Hepatocyte (in vitro differentiated cells): Measurements from ENCODE around the gene AGBL4. TPM values are rescaled to one million over a fixed set of nuclear protein-coding genes. Genes with fewer than 3 reads are reported as not detected.

Experiments used
- DNase-seq: peaks from one replicate; pipeline ENCODE4 v3.0.0-alpha.2; 2016; ENCODE audit warnings: low spot score
- H2AFZ ChIP-seq: fragments of 200-600 bp; sonication (generic); 2 replicates; pipeline ENCODE4 v1.6.0; 2016; ENCODE audit warnings: antibody characterized with exemption, mild to moderate bottlenecking
- H3K27ac ChIP-seq: fragments of 200-600 bp; sonication (generic); 2 replicates; pipeline ENCODE4 v1.5.1; 2016; ENCODE audit warnings: mild to moderate bottlenecking
- H3K27me3 ChIP-seq: fragments of 200-600 bp; sonication (generic); 2 replicates; pipeline ENCODE4 v1.6.1; 2016
- H3K36me3 ChIP-seq: fragments of 200-600 bp; sonication (generic); replicated peaks from 2 replicates; pipeline ENCODE4 v1.5.1; 2016; ENCODE audit warnings: low read depth; ENCODE audit not compliant: insufficient read depth
- H3K4me1 ChIP-seq: fragments of 200-600 bp; sonication (generic); 2 replicates; pipeline ENCODE4 v1.5.1; 2016; ENCODE audit warnings: mild to moderate bottlenecking, moderate library complexity; ENCODE audit not compliant: insufficient read depth
- H3K4me2 ChIP-seq: fragments of 200-600 bp; sonication (generic); 2 replicates; pipeline ENCODE4 v1.6.0; 2016
- H3K4me3 ChIP-seq: fragments of 200-600 bp; sonication (generic); 2 replicates; pipeline ENCODE4 v1.5.1; 2016; ENCODE audit warnings: mild to moderate bottlenecking
- H3K79me2 ChIP-seq: fragments of 200-600 bp; sonication (generic); 2 replicates; pipeline ENCODE4 v1.6.0; 2017; ENCODE audit warnings: mild to moderate bottlenecking
- H3K9me2 ChIP-seq: fragments of 200-600 bp; sonication (generic); replicated peaks from 2 replicates; pipeline ENCODE4 v1.6.0; 2017; ENCODE audit warnings: mild to moderate bottlenecking; ENCODE audit not compliant: insufficient read depth
- H3K9me3 ChIP-seq: fragments of 200-600 bp; sonication (generic); 2 replicates; pipeline ENCODE4 v1.5.1; 2016; ENCODE audit warnings: low read depth, mild to moderate bottlenecking
- H4K20me1 ChIP-seq: fragments of 200-600 bp; sonication (generic); 2 replicates; pipeline ENCODE4 v1.6.0; 2016; ENCODE audit warnings: mild to moderate bottlenecking; ENCODE audit not compliant: insufficient read depth, poor library complexity, severe bottlenecking
- CTCF ChIP-seq: fragments of 200-600 bp; sonication (generic); IDR thresholded peaks from 2 replicates; pipeline ENCODE4 v1.5.1; 2016; ENCODE audit warnings: antibody characterized with exemption, mild to moderate bottlenecking; ENCODE audit not compliant: poor library complexity
- EZH2 ChIP-seq: fragments of 200-600 bp; sonication (generic); IDR thresholded peaks from 2 replicates; pipeline ENCODE4 v1.6.1; 2016; ENCODE audit warnings: antibody characterized with exemption, mild to moderate bottlenecking, borderline replicate concordance
- EZH2phosphoT487 ChIP-seq: fragments of 200-600 bp; sonication (generic); IDR thresholded peaks from one replicate; pipeline ENCODE4 v1.6.1; 2018; ENCODE audit warnings: antibody characterized with exemption, mild to moderate bottlenecking, low read depth, moderate library complexity; ENCODE audit not compliant: unreplicated experiment, severe bottlenecking
- WGBS: methylation state at CpG from one replicate; pipeline ENCODE4 v1.1.6; 2016; ENCODE audit warnings: low lambda C conversion rate; ENCODE audit errors: missing lambda C conversion rate; 5-methylcytosine and 5-hydroxymethylcytosine counted together
- polyA plus RNA-seq: library from polyadenylated mRNA; unstranded; fragments of >200 nt; fragmentation: Nextera tagmentation; extraction: Ambion mirVana; gene quantifications from 2 replicates; pipeline ENCODE4 v1.2.1, GENCODE V29; 2016
- total RNA-seq: library from RNA; depleted of rRNA; stranded (reverse); fragments of >200 nt; gene quantifications from 2 replicates; pipeline ENCODE4 v1.2.3, GENCODE V29; 2014

The AGBL4 gene
- total and polyA plus RNA-seq, 2 experiments from 2014 or later = 0.50 to 0.73 TPM

- H3K4me1 ChIP-seq = no peaks in the 10 kb centered on the region
- H3K9me3 ChIP-seq = no peaks in the 10 kb centered on the region
- DNase-seq = no peak
- H3K27me3 ChIP-seq = no peaks in the 10 kb centered on the region
- no peak overlapping the region for H3K27ac ChIP-seq
- no peaks in the 10 kb centered on the region for H3K9me2 ChIP-seq
- TF ChIP-seq CTCF (no peak), EZH2 (no peak), EZH2phosphoT487 (no peak)
- no peaks in the 10 kb centered on the region for H4K20me1 ChIP-seq
- H3K36me3 ChIP-seq = no peaks in the 10 kb centered on the region
- H3K4me2 ChIP-seq = no peak overlapping the region
- H3K79me2 ChIP-seq = no peaks in the 10 kb centered on the region
- no peak overlapping the region for H2AFZ ChIP-seq
- 91% methylated on average over 2 of the region's 2 CpGs for WGBS
- no peak overlapping the region for H3K4me3 ChIP-seq
These were observed 1457.3 kb downstream of the AGBL4 start for GRCh38 chr1:48566492-48566891.

- Histone ChIP-seq H3K9me2 (no peaks in the 10 kb centered on the region), H3K4me2 (no peak overlapping the region), H3K36me3 (no peaks in the 10 kb centered on the region), H3K27ac (no peak overlapping the region), H4K20me1 (no peaks in the 10 kb centered on the region), H3K4me1 (no peaks in the 10 kb centered on the region), H3K9me3 (no peaks in the 10 kb centered on the region), H3K79me2 (no peaks in the 10 kb centered on the region), H3K27me3 (peaks cover 20% of the 10 kb centered on the region), H2AFZ (no peak overlapping the region), H3K4me3 (no peak overlapping the region)
- TF ChIP-seq EZH2phosphoT487 (no peak), CTCF (no peak), EZH2 (no peak)
- no peak for DNase-seq
- WGBS = 79% methylated on average over 1 of the region's 1 CpG
These were observed 1460.7 kb downstream of the AGBL4 start for GRCh38 chr1:48563021-48563420.

- Histone ChIP-seq H3K27ac (no peak overlapping the region), H3K4me1 (no peaks in the 10 kb centered on the region), H3K4me2 (no peak overlapping the region), H3K79me2 (no peaks in the 10 kb centered on the region), H3K36me3 (no peaks in the 10 kb centered on the region), H3K9me2 (no peaks in the 10 kb centered on the region), H3K27me3 (peaks cover 20% of the 10 kb centered on the region), H4K20me1 (no peaks in the 10 kb centered on the region), H2AFZ (no peak overlapping the region), H3K9me3 (no peaks in the 10 kb centered on the region), H3K4me3 (no peak overlapping the region)
- DNase-seq = no peak
- 100% methylated on average over 1 of the region's 1 CpG for WGBS
- TF ChIP-seq EZH2phosphoT487 (no peak), CTCF (no peak), EZH2 (no peak)
These were observed 1462.3 kb downstream of the AGBL4 start for GRCh38 chr1:48561444-48561843.

GRCh38 chr1:48560577-48560976 is 1463.2 kb downstream of the AGBL4 start:
- no peak for TF ChIP-seq EZH2phosphoT487
- no peak for TF ChIP-seq CTCF
- TF ChIP-seq EZH2 = no peak
- Histone ChIP-seq H3K4me2 (no peak overlapping the region), H3K36me3 (no peaks in the 10 kb centered on the region), H3K4me3 (no peak overlapping the region), H3K4me1 (no peaks in the 10 kb centered on the region), H3K27me3 (peaks cover 20% of the 10 kb centered on the region), H3K27ac (no peak overlapping the region), H3K9me3 (no peaks in the 10 kb centered on the region), H2AFZ (no peak overlapping the region), H3K9me2 (no peaks in the 10 kb centered on the region), H3K79me2 (no peaks in the 10 kb centered on the region), H4K20me1 (no peaks in the 10 kb centered on the region)
- DNase-seq = no peak
